Stimulated activated CD4-positive, alpha-beta T cell treated with anti-CD3 and anti-CD28 coated beads, Interleukin-12 subunit alpha, Interleukin-12 subunit beta, amount 100 ng/mL, for 24 hours (primary cell): Measurements from ENCODE around the gene ZBTB20.
"Not testable (repeated sequence)": the region's sequence is repeated elsewhere in the genome, so short reads cannot be mapped to it uniquely, and the experiment has no call there.

Experiments
- DNase-seq, 2 experiments: peaks; one replicate each; pipeline ENCODE4 v3.0.0-alpha.2; 2020; ENCODE audit warnings: low read depth in 2 of 2

Gene ZBTB20

GRCh38 chr3:114714957-114715460 lies 432.1 kb downstream of the ZBTB20 start:
- DNase-seq = no peak

GRCh38 chr3:114714237-114714636 lies 432.9 kb downstream of the ZBTB20 start:
- DNase-seq = no peak

- DNase-seq = no peak
Observed at GRCh38 chr3:114712728-114713492, 434.2 kb downstream of the ZBTB20 start.

GRCh38 chr3:114711321-114711886 lies 435.7 kb downstream of the ZBTB20 start:
- DNase-seq = no peak

- no peak for DNase-seq
Observed at GRCh38 chr3:114709102-114709501, 438.0 kb downstream of the ZBTB20 start.

GRCh38 chr3:114707252-114707860 lies 439.7 kb downstream of the ZBTB20 start:
- DNase-seq = no peak

- peak in 1 of 2 experiments; percentile 8 for DNase-seq
Observed at GRCh38 chr3:114706591-114707232, 440.4 kb downstream of the ZBTB20 start.

GRCh38 chr3:114700637-114701234 lies 446.4 kb downstream of the ZBTB20 start:
- DNase-seq = no peak

- DNase-seq = no peak
Observed at GRCh38 chr3:114698146-114699105, 448.7 kb downstream of the ZBTB20 start.

- DNase-seq = no peak
Observed at GRCh38 chr3:114697401-114697800, 449.7 kb downstream of the ZBTB20 start.

- no peak for DNase-seq
Observed at GRCh38 chr3:114694251-114694650, 452.8 kb downstream of the ZBTB20 start.

GRCh38 chr3:114691871-114692270 lies 455.2 kb downstream of the ZBTB20 start:
- no peak for DNase-seq

GRCh38 chr3:114690911-114691310 lies 456.2 kb downstream of the ZBTB20 start:
- DNase-seq = no peak

- no peak for DNase-seq
Observed at GRCh38 chr3:114687151-114687550, 459.9 kb downstream of the ZBTB20 start.

- DNase-seq = no peak
Observed at GRCh38 chr3:114686621-114687020, 460.5 kb downstream of the ZBTB20 start.

GRCh38 chr3:114685161-114685560 lies 461.9 kb downstream of the ZBTB20 start:
- DNase-seq = no peak

- DNase-seq = no peak
Observed at GRCh38 chr3:114680299-114680698, 466.8 kb downstream of the ZBTB20 start.

GRCh38 chr3:114679773-114680172 lies 467.3 kb downstream of the ZBTB20 start:
- not testable (repeated sequence) for DNase-seq

- DNase-seq = no peak
Observed at GRCh38 chr3:114675104-114675503, 472.0 kb downstream of the ZBTB20 start.

GRCh38 chr3:114674036-114674435 lies 473.1 kb downstream of the ZBTB20 start:
- DNase-seq = no peak

GRCh38 chr3:114673481-114673880 lies 473.6 kb downstream of the ZBTB20 start:
- DNase-seq = no peak
